Upper lobe of left lung (tissue), 4 donors: ENCODE data around the gene ZNF554.

Source experiments
- CTCF ChIP-seq, 6 experiments: fragments of 450-650 bp in 4 of 6; fragments of 200-600 bp in 2 of 6; sonication (generic) in 2 of 6; IDR thresholded peaks; one replicate each; pipeline ENCODE4 v1.5.1; 2016 to 2019; ENCODE audit warnings: antibody characterized with exemption in 6 of 6
- EP300 ChIP-seq, 4 donors: sonication (generic); formaldehyde crosslinking; IDR thresholded peaks; one replicate each; pipeline ENCODE4 v1.5.1; 2017; ENCODE audit warnings: antibody characterized with exemption in 4 of 4, control low read depth in 2 of 4
- POLR2A ChIP-seq, 4 donors: fragments of 450-650 bp; IDR thresholded peaks; one replicate each; pipeline ENCODE4 v1.5.1; 2016 to 2017; ENCODE audit warnings: antibody characterized with exemption in 4 of 4, mild to moderate bottlenecking in 2 of 4
- POLR2AphosphoS5 ChIP-seq, 2 donors: sonication (generic); formaldehyde crosslinking; IDR thresholded peaks; one replicate each; pipeline ENCODE4 v1.5.1; 2017; ENCODE audit warnings: antibody characterized with exemption in 2 of 2

GRCh38 chr19:2806736-2807378 is 12.8 kb upstream of the ZNF554 start:
- no peak for TF ChIP-seq CTCF (IDR thresholded peaks at IDR 0.05)
- no peak for TF ChIP-seq POLR2AphosphoS5 (IDR thresholded peaks at IDR 0.05)
- TF ChIP-seq POLR2A (IDR thresholded peaks at IDR 0.05) = no peak
- TF ChIP-seq EP300 (IDR thresholded peaks at IDR 0.05) = no peak
